ENCODE data around the gene HTRA3.
"Not testable (repeated sequence)": the region's sequence is repeated elsewhere in the genome, so short reads cannot be mapped to it uniquely, and the experiment has no call there.

Gene HTRA3

DNA sequence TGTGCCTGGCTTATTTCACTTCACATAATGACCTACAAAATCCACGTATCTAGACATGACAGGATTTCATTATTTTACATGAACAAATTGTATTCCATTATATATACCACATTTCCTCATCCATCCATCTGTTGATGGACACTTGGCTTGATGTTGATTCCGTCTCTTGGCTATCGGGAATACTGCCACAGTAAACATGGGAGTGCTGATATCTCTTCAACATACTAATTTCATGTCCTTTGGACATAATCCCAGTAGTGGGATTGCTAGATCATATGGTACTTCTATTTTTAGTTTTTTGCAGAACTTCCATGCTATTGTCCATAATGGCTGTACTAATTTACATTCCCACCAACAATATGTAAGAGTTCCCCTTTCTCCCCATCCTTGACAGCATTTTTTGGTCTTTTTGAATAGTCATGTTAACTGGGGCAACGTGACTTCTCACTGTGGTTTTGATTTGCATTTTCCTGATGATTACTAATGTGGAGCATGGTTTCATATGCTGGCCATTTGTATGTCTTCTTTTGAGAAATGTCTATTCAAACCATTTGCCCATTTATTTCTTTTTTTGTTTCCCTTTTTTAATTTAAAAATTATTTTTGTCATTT lies 68.9 kb downstream of the HTRA3 start:
- no peak for ATAC-seq
- TF ChIP-seq ZFP30 (CRISPR knock-in tag; IDR thresholded peaks at IDR 0.05): no peak
- TF ChIP-seq OSR1 (CRISPR knock-in tag; IDR thresholded peaks at IDR 0.05): no peak
- TF ChIP-seq, protein P1, sequence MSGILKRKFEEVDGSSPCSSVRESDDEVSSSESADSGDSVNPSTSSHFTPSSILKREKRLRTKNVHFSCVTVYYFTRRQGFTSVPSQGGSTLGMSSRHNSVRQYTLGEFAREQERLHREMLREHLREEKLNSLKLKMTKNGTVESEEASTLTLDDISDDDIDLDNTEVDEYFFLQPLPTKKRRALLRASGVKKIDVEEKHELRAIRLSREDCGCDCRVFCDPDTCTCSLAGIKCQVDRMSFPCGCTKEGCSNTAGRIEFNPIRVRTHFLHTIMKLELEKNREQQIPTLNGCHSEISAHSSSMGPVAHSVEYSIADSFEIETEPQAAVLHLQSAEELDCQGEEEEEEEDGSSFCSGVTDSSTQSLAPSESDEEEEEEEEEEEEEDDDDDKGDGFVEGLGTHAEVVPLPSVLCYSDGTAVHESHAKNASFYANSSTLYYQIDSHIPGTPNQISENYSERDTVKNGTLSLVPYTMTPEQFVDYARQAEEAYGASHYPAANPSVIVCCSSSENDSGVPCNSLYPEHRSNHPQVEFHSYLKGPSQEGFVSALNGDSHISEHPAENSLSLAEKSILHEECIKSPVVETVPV (CRISPR knock-in tag; IDR thresholded peaks at IDR 0.05): no peak
- no peak for TF ChIP-seq RARB (CRISPR knock-in tag; IDR thresholded peaks at IDR 0.05)
- no peak for TF ChIP-seq ZNF8 (CRISPR knock-in tag; IDR thresholded peaks at IDR 0.05)
- no peak for TF ChIP-seq ZFP3 (CRISPR knock-in tag; IDR thresholded peaks at IDR 0.05)
- TF ChIP-seq BACH2 (CRISPR knock-in tag; IDR thresholded peaks at IDR 0.05; ENCODE audit: borderline replicate concordance): no peak
- TF ChIP-seq ISL1 (CRISPR knock-in tag; IDR thresholded peaks at IDR 0.05): no peak
- TF ChIP-seq, protein P2, sequence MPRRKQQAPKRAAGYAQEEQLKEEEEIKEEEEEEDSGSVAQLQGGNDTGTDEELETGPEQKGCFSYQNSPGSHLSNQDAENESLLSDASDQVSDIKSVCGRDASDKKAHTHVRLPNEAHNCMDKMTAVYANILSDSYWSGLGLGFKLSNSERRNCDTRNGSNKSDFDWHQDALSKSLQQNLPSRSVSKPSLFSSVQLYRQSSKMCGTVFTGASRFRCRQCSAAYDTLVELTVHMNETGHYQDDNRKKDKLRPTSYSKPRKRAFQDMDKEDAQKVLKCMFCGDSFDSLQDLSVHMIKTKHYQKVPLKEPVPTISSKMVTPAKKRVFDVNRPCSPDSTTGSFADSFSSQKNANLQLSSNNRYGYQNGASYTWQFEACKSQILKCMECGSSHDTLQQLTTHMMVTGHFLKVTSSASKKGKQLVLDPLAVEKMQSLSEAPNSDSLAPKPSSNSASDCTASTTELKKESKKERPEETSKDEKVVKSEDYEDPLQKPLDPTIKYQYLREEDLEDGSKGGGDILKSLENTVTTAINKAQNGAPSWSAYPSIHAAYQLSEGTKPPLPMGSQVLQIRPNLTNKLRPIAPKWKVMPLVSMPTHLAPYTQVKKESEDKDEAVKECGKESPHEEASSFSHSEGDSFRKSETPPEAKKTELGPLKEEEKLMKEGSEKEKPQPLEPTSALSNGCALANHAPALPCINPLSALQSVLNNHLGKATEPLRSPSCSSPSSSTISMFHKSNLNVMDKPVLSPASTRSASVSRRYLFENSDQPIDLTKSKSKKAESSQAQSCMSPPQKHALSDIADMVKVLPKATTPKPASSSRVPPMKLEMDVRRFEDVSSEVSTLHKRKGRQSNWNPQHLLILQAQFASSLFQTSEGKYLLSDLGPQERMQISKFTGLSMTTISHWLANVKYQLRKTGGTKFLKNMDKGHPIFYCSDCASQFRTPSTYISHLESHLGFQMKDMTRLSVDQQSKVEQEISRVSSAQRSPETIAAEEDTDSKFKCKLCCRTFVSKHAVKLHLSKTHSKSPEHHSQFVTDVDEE (CRISPR knock-in tag; IDR thresholded peaks at IDR 0.05): no peak
- TF ChIP-seq SNAI2 (CRISPR knock-in tag; IDR thresholded peaks at IDR 0.05): no peak
- TF ChIP-seq ESRRG (CRISPR knock-in tag; IDR thresholded peaks at IDR 0.05): no peak
- TF ChIP-seq ZNF70 (CRISPR knock-in tag; IDR thresholded peaks at IDR 0.05): no peak

DNA sequence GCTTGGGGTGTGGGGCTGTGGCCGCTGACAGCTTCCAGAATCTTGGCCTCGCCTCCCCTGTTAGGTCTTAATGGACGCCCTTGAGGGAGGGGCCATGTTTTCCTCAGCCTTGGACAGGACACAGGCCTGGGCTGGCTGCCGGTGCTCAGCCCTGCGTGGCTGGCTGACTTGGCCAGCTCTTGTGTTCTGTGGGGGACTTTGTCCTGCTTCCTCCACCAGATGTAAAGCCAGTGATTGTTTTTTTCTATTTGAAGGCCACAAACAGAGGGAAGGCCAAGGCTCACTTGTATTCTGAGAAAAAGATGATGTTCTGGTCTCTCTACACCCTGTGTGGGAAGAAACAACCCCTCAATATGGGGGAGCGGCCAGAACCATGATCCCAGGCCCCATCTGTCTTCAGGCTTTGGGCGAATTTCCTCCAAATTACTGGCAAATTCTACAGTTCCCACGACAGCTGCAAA lies 71.3 kb downstream of the HTRA3 start:
- ATAC-seq: no peak
- TF ChIP-seq ZFP30 (CRISPR knock-in tag; IDR thresholded peaks at IDR 0.05): no peak
- TF ChIP-seq, protein P3, sequence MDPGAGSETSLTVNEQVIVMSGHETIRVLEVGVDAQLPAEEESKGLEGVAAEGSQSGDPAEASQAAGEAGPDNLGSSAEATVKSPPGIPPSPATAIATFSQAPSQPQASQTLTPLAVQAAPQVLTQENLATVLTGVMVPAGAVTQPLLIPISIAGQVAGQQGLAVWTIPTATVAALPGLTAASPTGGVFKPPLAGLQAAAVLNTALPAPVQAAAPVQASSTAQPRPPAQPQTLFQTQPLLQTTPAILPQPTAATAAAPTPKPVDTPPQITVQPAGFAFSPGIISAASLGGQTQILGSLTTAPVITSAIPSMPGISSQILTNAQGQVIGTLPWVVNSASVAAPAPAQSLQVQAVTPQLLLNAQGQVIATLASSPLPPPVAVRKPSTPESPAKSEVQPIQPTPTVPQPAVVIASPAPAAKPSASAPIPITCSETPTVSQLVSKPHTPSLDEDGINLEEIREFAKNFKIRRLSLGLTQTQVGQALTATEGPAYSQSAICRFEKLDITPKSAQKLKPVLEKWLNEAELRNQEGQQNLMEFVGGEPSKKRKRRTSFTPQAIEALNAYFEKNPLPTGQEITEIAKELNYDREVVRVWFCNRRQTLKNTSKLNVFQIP (CRISPR knock-in tag; IDR thresholded peaks at IDR 0.05; ENCODE audit: borderline replicate concordance, low read depth): no peak
- TF ChIP-seq, protein P2 (CRISPR knock-in tag; IDR thresholded peaks at IDR 0.05): no peak
- TF ChIP-seq, protein P4, sequence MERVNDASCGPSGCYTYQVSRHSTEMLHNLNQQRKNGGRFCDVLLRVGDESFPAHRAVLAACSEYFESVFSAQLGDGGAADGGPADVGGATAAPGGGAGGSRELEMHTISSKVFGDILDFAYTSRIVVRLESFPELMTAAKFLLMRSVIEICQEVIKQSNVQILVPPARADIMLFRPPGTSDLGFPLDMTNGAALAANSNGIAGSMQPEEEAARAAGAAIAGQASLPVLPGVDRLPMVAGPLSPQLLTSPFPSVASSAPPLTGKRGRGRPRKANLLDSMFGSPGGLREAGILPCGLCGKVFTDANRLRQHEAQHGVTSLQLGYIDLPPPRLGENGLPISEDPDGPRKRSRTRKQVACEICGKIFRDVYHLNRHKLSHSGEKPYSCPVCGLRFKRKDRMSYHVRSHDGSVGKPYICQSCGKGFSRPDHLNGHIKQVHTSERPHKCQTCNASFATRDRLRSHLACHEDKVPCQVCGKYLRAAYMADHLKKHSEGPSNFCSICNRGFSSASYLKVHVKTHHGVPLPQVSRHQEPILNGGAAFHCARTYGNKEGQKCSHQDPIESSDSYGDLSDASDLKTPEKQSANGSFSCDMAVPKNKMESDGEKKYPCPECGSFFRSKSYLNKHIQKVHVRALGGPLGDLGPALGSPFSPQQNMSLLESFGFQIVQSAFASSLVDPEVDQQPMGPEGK (CRISPR knock-in tag; IDR thresholded peaks at IDR 0.05; ENCODE audit: borderline replicate concordance): no peak

DNA sequence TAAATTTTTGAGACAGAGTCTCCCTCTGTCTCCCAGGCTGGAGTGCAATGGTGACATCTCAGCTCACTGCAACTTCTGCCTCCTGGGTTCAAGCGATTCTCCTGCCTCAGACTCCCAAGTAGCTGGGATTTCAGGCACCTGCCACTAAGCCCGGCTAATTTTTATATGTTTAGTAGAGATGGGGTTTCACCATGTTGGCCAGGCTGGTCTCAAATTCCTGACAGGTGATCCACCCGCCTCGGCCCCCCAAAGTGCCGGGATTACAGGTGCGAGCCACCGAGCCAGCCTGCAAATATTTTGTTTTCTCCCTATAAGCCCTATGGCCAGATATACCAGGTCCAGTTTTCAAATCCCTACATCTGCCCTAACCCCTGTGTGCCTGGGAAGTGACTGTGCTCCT lies 71.7 kb downstream of the HTRA3 start:
- not testable (repeated sequence) for ATAC-seq

DNA sequence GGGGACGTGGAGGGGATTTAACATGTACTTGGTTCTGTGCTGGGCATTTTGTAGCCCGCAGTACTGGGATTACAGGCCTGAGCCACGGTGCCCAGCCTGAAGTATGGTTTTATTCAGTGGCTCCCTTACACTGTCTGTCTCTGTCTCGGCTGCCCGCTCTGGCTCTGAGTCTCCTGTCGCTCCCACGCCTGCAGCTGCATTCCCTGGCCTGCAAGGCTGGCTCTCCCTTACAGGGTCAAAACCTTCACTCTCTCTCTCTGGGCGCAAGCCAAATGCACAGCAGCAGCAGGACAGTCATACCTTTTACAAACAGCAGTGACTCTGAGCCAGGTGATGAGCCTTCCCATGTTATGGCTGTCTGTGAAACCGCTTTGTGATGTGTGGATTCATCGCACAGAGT lies 72.1 kb downstream of the HTRA3 start:
- no peak for ATAC-seq
- TF ChIP-seq, protein P5, sequence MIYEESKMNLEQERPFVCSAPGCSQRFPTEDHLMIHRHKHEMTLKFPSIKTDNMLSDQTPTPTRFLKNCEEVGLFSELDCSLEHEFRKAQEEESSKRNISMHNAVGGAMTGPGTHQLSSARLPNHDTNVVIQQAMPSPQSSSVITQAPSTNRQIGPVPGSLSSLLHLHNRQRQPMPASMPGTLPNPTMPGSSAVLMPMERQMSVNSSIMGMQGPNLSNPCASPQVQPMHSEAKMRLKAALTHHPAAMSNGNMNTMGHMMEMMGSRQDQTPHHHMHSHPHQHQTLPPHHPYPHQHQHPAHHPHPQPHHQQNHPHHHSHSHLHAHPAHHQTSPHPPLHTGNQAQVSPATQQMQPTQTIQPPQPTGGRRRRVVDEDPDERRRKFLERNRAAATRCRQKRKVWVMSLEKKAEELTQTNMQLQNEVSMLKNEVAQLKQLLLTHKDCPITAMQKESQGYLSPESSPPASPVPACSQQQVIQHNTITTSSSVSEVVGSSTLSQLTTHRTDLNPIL (CRISPR knock-in tag; IDR thresholded peaks at IDR 0.05; ENCODE audit: low read depth): no peak
- TF ChIP-seq RARB (CRISPR knock-in tag; IDR thresholded peaks at IDR 0.05) (no peak), PPARA (CRISPR knock-in tag; IDR thresholded peaks at IDR 0.05; ENCODE audit: borderline replicate concordance) (no peak), ZNF70 (CRISPR knock-in tag; IDR thresholded peaks at IDR 0.05) (no peak), ZFP3 (CRISPR knock-in tag; IDR thresholded peaks at IDR 0.05) (no peak), ESRRG (CRISPR knock-in tag; IDR thresholded peaks at IDR 0.05) (no peak), ARNTL (CRISPR knock-in tag; IDR thresholded peaks at IDR 0.05; ENCODE audit: borderline replicate concordance, low read depth) (no peak), ZNF565 (CRISPR knock-in tag; conservative IDR thresholded peaks at IDR 0.05; ENCODE audit: low read depth) (no peak), TCF4 (CRISPR knock-in tag; IDR thresholded peaks at IDR 0.05; ENCODE audit: borderline replicate concordance) (no peak)
- TF ChIP-seq, protein P4 (CRISPR knock-in tag; IDR thresholded peaks at IDR 0.05; ENCODE audit: borderline replicate concordance): no peak
- TF ChIP-seq, protein P1 (CRISPR knock-in tag; IDR thresholded peaks at IDR 0.05): no peak

Measured in SK-N-SH treated with all-trans-retinoic acid at 6 μM for 48 hours (cell line).